ENCODE measurements around the gene AHRR. TPM values are rescaled to one million over a fixed set of nuclear protein-coding genes. Genes with fewer than 3 reads are reported as not detected.

The AHRR gene
- total and polyA plus RNA-seq, 9 of the 15 experiments (the other 6 are each of a cell fraction or from before 2014, with no cell fraction given), result 0.06 to 1.6 (median 0.75) TPM; not detected in 1

GRCh38 chr5:352639-353611 is 31.4 kb downstream of the AHRR start (continued):
- TF ChIP-seq ZBTB40 (IDR thresholded peaks at IDR 0.05) (no peak), ZBTB40 (CRISPR knock-in tag; IDR thresholded peaks at IDR 0.05) (no peak), THRB (CRISPR knock-in tag; conservative IDR thresholded peaks at IDR 0.05) (no peak), CBX8 (IDR thresholded peaks at IDR 0.05; ENCODE audit: borderline replicate concordance, extremely low read depth, low read depth, low read length, poor library complexity, severe bottlenecking) (no peak), SPI1 (IDR thresholded peaks at IDR 0.05; ENCODE audit: borderline replicate concordance, low read depth, low read length) (no peak)
